Stimulated activated CD8-positive, alpha-beta memory T cell treated with anti-CD3 and anti-CD28 coated beads, Interleukin-7, amount 100 ng/mL, for 24 hours (primary cell): Measurements from ENCODE around the gene SLC9A7.
"Not testable (repeated sequence)": the region's sequence is repeated elsewhere in the genome, so short reads cannot be mapped to it uniquely, and the experiment has no call there.

ENCODE experiments used
- DNase-seq: peaks from one replicate; pipeline ENCODE4 v3.0.0-alpha.2; 2020; ENCODE audit warnings: low read depth

Gene SLC9A7

DNA sequence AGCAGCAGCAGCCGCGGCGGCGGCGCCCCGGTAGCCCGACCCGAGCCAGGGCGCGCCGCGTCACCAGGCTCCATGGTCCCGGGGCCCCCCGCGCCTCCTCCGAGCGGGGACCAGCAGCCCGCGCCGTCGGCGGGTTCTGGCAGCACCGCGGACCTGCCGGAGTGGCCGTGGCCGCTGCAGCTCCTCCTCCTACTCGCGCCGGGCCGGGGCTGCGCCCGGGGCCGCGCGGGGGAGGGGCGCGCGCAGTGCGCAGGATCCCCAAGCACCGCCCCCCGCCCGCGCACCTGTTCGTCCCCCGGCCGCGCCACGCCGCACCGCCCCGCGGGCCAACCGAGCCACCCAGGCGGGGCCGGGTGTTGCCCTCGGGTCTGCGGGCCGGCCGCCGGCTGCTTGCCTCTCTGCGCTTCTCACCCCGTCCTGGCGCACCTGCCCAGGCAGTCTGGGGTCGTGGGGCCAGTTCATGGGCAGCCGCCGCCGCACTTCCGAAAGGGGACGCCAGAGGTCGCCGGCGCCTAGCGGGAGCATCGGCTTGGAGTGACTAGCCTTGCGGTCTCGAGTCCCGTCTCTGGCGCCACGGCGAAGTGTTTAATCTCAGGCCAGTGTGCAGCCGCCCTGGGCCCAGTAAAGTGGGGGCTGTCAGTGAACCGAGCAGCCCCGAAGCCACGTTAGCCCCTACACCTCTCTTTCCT is at the start of gene SLC9A7:
Gene SLC9A7 (minus strand): TSS at position 163 of the 689 bp plus-strand sequence. CDS start 89 bp downstream, at position 74.
- peak; percentile 60 for DNase-seq

GRCh38 chrX:46805270-46805669 is 46.4 kb upstream of the SLC9A7 start:
- no peak for DNase-seq

DNA sequence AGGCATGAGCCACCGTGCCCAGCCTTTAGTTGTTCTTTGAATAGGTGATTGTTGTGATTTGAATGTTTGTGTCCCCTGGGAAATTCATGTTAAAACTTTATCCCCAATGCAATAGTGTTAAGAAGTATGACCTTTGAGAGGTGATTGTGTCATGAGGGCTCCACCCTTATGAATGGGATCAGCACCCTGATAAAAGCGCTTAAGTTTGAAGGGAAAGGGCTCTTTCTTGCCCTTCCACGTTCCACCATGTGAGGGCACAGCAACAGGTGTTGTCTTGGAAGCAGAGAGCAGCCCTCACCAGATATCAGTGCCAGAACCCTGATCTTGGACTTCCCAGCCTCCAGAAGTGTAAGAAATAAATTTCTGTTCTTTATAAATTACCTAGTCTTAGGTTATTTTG is 44.2 kb upstream of the SLC9A7 start:
- no peak for DNase-seq

DNA sequence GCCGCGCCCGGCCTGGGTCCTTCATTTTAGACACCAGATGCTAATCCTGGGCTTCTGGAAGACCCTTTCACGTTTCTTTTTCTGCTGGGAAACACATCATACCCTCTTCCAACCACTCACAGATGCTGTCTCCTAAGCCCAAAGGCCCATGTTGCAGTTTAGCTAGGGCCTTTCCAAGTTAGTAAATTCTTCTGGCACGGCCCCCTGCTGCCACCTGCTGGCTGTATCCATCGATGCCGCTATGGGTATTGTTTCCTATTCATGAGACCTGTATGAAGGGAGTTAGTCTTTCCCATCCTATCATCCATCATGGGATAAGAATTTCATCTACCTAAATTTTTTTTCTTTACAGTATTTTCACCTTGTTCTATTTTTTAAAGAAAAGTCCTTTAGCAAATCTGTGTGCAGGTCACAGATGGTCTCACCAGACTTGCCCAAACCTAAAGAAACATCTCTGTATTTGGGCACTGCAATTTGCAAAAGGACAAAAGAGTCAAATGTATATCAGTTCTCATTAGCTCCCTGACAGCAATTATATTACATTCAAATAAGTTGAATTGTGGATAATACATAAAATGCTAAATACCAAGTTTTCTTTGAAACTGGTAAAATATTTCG is 37.8 kb upstream of the SLC9A7 start:
- DNase-seq: peak; percentile 44

DNA sequence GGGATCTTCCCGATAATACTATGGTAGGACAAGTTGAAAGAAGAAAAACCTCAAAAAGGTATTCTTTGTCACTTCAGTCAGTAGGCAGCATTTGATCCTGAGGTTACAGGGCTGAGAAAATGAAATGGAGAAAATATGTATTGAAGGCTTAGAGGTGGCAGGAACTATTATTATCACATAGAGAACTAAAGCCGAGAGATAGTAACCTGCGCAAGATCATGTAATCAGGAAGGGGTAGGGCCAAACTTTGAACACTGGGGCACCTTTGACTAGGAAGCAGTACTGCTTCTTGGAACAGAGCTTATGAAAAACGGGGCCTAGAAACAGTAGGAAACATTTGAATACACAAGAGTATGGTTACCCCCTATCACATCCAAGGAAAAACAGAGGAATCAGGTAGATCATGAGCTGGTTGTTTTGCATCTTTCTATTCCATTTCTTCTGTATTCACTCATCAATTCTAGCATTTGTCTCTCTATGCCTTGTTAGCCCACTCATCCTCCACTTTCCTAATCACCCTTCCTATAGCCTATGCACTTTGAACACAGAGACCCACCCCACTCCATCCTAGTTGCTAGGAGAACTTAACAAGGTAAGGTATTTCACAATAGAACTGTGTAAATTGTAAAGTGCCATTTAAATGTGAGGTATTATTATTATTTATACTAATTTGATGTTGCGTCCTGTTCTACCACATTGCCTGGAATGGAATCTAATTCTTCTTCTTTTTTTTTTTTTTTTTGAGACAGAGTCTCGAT is 34.6 kb upstream of the SLC9A7 start:
- DNase-seq: no peak

GRCh38 chrX:46792810-46793188 is 33.9 kb upstream of the SLC9A7 start:
- DNase-seq: no peak

- DNase-seq: no peak
Measured at GRCh38 chrX:46791927-46792809, 33.2 kb upstream of the SLC9A7 start.

DNA sequence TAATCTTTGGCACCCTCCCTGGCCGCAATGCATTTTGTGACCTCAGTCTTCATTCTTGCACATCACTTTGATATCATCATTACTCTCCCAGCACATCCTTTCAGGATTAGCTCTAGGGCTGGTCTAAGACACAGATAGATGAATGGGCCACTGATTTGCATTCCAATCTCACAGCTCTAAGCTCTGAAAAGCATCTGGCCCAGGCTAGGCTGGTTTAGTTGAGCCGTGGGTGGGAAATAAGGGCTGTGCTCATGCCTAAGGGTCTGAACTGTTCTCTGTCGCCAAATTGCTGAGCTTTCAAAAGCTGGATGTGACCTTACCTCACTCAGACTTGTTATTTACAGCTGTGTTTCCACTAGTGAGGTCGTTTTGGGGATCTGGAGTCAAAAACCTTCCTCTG is 30.0 kb upstream of the SLC9A7 start:
- DNase-seq: no peak

- DNase-seq: not testable (repeated sequence)
Measured at GRCh38 chrX:46784437-46784836, 25.5 kb upstream of the SLC9A7 start.

- no peak for DNase-seq
Measured at GRCh38 chrX:46782034-46782433, 23.1 kb upstream of the SLC9A7 start.

DNA sequence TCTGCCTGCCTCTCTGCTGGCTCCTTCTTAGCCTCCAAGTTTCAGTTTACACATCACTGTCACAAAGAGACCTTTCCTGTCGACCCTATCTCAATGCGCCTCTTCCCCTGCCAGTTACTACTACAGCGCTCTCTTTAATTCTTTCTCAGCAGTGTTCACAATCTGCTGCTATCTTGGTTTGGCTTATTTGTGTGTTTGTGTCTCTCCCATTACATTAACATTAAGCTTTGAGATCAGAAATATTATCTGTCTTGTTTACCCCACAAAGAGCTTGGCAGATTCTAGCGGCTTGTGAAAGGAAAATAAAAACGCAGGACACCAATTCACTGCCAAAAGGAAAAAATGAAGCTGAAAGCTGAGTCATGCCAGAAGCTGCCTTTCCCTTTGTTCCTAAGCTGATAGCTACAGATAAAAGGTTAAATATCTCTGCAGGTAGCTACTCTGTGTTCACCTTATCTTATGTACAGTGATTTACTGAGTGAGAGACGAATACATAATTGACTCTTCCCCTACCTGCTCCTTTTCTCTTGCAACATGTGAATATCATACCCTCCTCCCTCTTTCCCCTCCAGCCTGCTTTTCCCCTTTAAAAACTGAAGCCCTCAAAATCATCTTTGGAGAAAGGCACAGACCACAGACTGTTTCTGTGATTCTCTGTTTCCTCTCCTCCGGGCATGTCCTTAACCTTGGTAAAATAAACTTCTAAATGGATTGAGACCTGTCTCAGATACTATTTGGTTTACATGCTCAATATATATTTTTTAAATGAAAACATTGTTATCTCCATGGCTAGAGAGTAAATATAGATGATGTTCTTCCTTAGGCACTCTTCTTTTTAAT is 19.3 kb upstream of the SLC9A7 start:
- DNase-seq: no peak

DNA sequence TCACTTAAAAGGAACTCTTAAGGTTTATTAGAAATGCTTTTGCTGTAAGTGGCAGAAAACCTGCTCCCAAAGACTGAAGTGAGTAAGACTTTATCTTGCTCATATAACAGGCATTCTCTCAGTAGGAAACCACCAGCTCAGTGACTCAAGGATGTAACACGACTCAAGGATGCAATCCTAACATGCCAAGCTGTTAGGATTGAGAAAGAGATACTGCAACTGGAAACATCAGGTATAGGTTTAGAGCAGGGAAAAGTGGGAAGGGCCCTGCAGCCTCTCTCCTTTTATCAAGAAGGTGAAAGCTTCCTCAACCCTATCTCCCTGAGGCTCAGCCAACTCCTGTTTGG is 11.9 kb upstream of the SLC9A7 start:
- DNase-seq: no peak

DNA sequence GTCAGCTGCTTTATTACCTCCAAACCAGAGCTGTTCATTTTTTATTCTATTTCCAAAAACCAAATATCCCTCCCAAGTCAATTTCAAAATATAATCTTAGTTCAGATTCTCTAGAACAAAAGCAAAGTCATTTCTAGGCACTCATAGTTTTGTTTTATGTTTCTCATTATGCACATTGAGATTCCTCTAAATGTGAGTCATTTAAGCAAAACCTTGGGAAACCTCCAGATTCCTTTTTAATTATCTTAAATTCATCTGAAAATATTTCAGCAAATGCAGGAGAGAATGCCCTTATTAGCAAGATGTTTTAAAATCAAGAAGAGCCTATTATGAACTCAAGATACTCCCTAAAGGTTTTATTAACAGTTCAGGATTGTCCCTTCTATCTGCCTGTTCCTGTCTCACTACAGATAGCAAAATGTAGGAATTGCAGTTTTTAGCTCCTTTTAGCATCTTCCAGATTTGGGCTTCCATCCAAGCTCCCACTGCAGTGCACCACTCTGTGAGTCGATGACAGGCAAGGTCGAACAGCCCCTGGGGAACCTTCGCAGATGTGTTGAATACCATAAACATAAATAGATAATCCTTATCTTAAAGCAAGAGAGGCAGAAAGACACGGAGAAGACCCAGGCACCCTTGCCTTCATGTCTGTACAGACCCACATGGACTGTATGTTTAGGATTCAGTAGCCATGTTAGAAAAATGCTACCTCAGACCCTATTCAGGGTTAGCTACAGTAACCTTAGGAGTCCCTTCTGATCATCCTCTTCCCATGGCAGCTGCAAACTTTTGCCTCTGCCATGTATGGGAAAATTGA is 11.3 kb upstream of the SLC9A7 start:
- DNase-seq: no peak

DNA sequence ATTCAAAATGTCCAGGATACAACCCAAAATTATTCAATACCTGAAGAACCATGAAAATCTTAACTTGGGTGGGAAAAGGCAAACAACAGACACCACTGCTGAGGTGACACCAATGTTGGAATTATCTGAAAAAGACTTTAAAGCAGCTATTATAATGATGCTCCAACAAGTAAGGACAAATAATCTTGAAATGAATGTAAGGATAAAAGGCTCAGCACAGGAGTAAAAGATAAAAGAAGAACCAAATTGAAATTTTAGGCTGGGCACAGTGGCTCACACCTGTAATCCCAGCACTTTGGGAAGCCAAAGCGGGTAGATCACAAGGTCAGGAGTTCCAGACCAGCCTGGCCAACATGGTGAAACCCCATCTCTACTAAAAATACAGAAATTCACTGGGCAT is 4.0 kb upstream of the SLC9A7 start:
- DNase-seq: no peak

- no peak for DNase-seq
Measured at GRCh38 chrX:46759645-46759974, 692 bp upstream of the SLC9A7 start.

- DNase-seq: no peak
Measured at GRCh38 chrX:46758163-46758955, 559 bp downstream of the SLC9A7 start.

GRCh38 chrX:46757593-46757992 is 1.3 kb downstream of the SLC9A7 start:
- no peak for DNase-seq

GRCh38 chrX:46757052-46757451 is 1.9 kb downstream of the SLC9A7 start:
- no peak for DNase-seq

DNA sequence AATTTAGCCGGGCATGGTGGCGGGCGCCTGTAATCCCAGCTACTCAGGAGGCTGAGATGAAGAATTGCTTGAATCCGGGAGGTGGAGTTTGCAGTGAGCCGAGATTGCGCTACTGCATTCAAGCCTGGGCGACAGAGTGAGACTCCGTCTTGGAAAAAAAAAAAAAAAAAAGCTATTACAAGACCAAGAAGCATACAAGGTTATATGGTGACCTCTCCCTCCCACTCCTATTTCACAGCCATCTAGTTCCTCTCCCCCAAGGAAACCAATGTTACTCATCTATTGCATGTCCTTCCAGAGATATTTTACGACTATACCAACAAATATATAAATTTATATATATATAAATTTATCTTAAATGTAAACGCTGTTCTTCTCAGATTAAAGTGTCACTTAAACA is 3.2 kb downstream of the SLC9A7 start:
- DNase-seq: no peak

GRCh38 chrX:46754586-46755061 is 4.3 kb downstream of the SLC9A7 start:
- DNase-seq: no peak
